ENCODE data around the gene TMEM38B.

DNA sequence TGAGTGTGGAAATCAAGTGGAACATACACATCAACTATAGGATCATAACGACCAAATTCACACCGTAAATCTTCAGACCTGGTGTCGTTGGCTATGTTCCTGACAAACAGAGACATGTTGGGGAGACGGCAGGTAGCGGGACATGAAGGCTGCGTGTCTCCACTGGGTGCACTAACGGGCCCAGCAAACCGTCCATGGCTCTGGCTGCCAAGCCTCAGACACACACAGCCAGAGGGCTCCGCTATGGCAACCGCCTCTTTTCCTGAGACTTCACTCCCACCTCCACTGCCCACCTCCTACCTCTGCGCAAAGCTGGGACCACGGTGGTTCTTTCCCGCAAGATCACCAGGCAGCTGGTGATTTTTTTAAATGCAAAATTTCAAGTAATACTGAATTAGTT lies 16.3 kb downstream of the TMEM38B start:
- TF ChIP-seq POLR2A (IDR thresholded peaks at IDR 0.05), result no peak
- TF ChIP-seq, protein P1, sequence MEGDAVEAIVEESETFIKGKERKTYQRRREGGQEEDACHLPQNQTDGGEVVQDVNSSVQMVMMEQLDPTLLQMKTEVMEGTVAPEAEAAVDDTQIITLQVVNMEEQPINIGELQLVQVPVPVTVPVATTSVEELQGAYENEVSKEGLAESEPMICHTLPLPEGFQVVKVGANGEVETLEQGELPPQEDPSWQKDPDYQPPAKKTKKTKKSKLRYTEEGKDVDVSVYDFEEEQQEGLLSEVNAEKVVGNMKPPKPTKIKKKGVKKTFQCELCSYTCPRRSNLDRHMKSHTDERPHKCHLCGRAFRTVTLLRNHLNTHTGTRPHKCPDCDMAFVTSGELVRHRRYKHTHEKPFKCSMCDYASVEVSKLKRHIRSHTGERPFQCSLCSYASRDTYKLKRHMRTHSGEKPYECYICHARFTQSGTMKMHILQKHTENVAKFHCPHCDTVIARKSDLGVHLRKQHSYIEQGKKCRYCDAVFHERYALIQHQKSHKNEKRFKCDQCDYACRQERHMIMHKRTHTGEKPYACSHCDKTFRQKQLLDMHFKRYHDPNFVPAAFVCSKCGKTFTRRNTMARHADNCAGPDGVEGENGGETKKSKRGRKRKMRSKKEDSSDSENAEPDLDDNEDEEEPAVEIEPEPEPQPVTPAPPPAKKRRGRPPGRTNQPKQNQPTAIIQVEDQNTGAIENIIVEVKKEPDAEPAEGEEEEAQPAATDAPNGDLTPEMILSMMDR (IDR thresholded peaks at IDR 0.05), result no peak

Measured in Peyer's patch (tissue), 4 donors.